BJ (cell line): Measurements from ENCODE around the gene P2RY2. TPM values are rescaled to one million over a fixed set of nuclear protein-coding genes. Genes with fewer than 3 reads are reported as not detected.
"Not testable (repeated sequence)": the region's sequence is repeated elsewhere in the genome, so short reads cannot be mapped to it uniquely, and the experiment has no call there.

ENCODE experiments used
- CTCF ChIA-PET: fragments of 350-600 bp; formaldehyde crosslinking; extraction: SDS; loops from one replicate; lab custom pipeline; 2021; ENCODE audit warnings: antibody characterized with exemption, inconsistent platforms; lab: Yijun Ruan, JAX
- POLR2A ChIA-PET: fragments of 300-600 bp; sonication (Branson Sonifier 250); formaldehyde crosslinking; extraction: SDS; loops from one replicate; lab custom pipeline; 2021; ENCODE audit warnings: antibody characterized with exemption; lab: Charles Lee
- DNase-seq: peaks from one replicate; pipeline ENCODE4 v3.0.0-alpha.2; 2011; ENCODE audit warnings: low read depth
- H3K27me3 ChIP-seq: 2 replicates; pipeline ENCODE4 v1.6.0; 2011; ENCODE audit warnings: low read length; ENCODE audit not compliant: control insufficient read depth, insufficient read depth
- H3K36me3 ChIP-seq: 2 replicates; pipeline ENCODE4 v1.5.1; 2011; ENCODE audit warnings: low read length; ENCODE audit not compliant: control insufficient read depth, insufficient read depth
- H3K4me3 ChIP-seq: 2 replicates; pipeline ENCODE4 v1.5.1; 2011; ENCODE audit warnings: low read depth, mild to moderate bottlenecking, control low read depth, low read length
- CTCF ChIP-seq: IDR thresholded peaks from 2 replicates; pipeline ENCODE4 v1.5.1; 2011; ENCODE audit warnings: low read depth, mild to moderate bottlenecking, control low read depth, inconsistent platforms, low read length, moderate library complexity; ENCODE audit not compliant: insufficient read depth
- polyA plus RNA-seq: library from polyadenylated mRNA; depleted of rRNA; stranded (reverse); fragments of >200 nt; gene quantifications from 2 replicates; pipeline ENCODE4 v1.2.3, GENCODE V29; 2011

Gene P2RY2
- polyA plus RNA-seq, 1 experiment = 0.15 TPM

- Histone ChIP-seq H3K4me3 (no peak overlapping the region), H3K36me3 (no peaks in the 10 kb centered on the region), H3K27me3 (peaks cover 8% of the 10 kb centered on the region; the same call in 1 of the 2 replicates)
- ChIA-PET CTCF (interaction anchor here (1.2 to 12.5 kb wide), 3 partner anchors 10 to 16 kb away, joined by 3 to 60 read pairs (median 8); no protein-coding TSS in a partner anchor), POLR2A (interaction anchor here (0.6 kb wide), 1 partner anchor 10 kb away, joined by 10 read pairs; no protein-coding TSS in a partner anchor)
- no peak for TF ChIP-seq CTCF
- no peak for DNase-seq
Measured at GRCh38 chr11:73272680-73273038, 54.6 kb downstream of the P2RY2 start.

- peaks cover 5% of the 10 kb centered on the region; the same call in 1 of the 2 replicates for H3K27me3 ChIP-seq
- TF ChIP-seq CTCF = no peak
- H3K36me3 ChIP-seq = no peaks in the 10 kb centered on the region
- ChIA-PET POLR2A (no interaction called here), CTCF (interaction anchor here (1.7 to 12.5 kb wide), 2 partner anchors 15 to 16 kb away, joined by 8 to 60 read pairs; no protein-coding TSS in a partner anchor)
- no peak overlapping the region for H3K4me3 ChIP-seq
- DNase-seq = no peak
Measured at GRCh38 chr11:73273222-73273895, 55.3 kb downstream of the P2RY2 start.

- H3K4me3 ChIP-seq, H3K27me3 ChIP-seq, POLR2A ChIA-PET, DNase-seq, H3K36me3 ChIP-seq: not testable (repeated sequence)
- CTCF ChIA-PET = interaction anchor here (1.5 to 12.5 kb wide), 2 partner anchors 14 to 16 kb away, joined by 5 to 60 read pairs; no protein-coding TSS in a partner anchor
Measured at GRCh38 chr11:73274191-73274590, 56.1 kb downstream of the P2RY2 start.

GRCh38 chr11:73274722-73275380 lies 56.8 kb downstream of the P2RY2 start:
- Histone ChIP-seq H3K4me3 (no peak overlapping the region), H3K27me3 (peaks cover 1% of the 10 kb centered on the region; the same call in 1 of the 2 replicates), H3K36me3 (no peaks in the 10 kb centered on the region)
- POLR2A ChIA-PET = no interaction called here
- DNase-seq = no peak
- CTCF ChIA-PET = interaction anchor here (1.5 to 12.5 kb wide), 2 partner anchors 13 to 17 kb away, joined by 5 to 60 read pairs; no protein-coding TSS in a partner anchor
- TF ChIP-seq CTCF = no peak

GRCh38 chr11:73275381-73275750 lies 57.3 kb downstream of the P2RY2 start:
- H3K4me3 ChIP-seq = no peak overlapping the region
- CTCF ChIA-PET = interaction anchor here (1.5 to 12.5 kb wide), 2 partner anchors 13 to 17 kb away, joined by 5 to 60 read pairs; no protein-coding TSS in a partner anchor
- H3K36me3 ChIP-seq = no peaks in the 10 kb centered on the region
- DNase-seq = no peak
- POLR2A ChIA-PET = no interaction called here
- peaks cover 1% of the 10 kb centered on the region; the same call in 1 of the 2 replicates for H3K27me3 ChIP-seq
- no peak for TF ChIP-seq CTCF
